ENCODE results near the gene GBE1.

GBE1 gene

GRCh38 chr3:81643721-81644120 lies 117.7 kb downstream of the GBE1 start:
- DNase-seq (ENCODE audit: low spot score in 2 of 2) (no peak), ATAC-seq (no peak)
- no peak overlapping the region for H3K4me3 Mint-ChIP-seq
- no peak overlapping the region for H3K27ac Mint-ChIP-seq
- no peaks in the 10 kb centered on the region for H3K9me3 Mint-ChIP-seq
- peaks cover 5% of the 10 kb centered on the region for H3K4me1 Mint-ChIP-seq
- H3K36me3 Mint-ChIP-seq = peaks cover 34% of the 10 kb centered on the region

GRCh38 chr3:81638480-81638879 lies 123.0 kb downstream of the GBE1 start:
- ATAC-seq = no peak
- no peaks in the 10 kb centered on the region for H3K9me3 Mint-ChIP-seq
- peaks cover 5% of the 10 kb centered on the region for H3K4me1 Mint-ChIP-seq
- no peak for DNase-seq (ENCODE audit: low spot score in 2 of 2)
- no peak overlapping the region for H3K4me3 Mint-ChIP-seq
- peaks cover 38% of the 10 kb centered on the region for H3K36me3 Mint-ChIP-seq
- no peak overlapping the region for H3K27ac Mint-ChIP-seq

GRCh38 chr3:81632659-81633058 lies 128.8 kb downstream of the GBE1 start:
- no peak for ATAC-seq
- H3K27ac Mint-ChIP-seq = no peak overlapping the region
- peaks cover 33% of the 10 kb centered on the region for H3K36me3 Mint-ChIP-seq
- no peak for DNase-seq (ENCODE audit: low spot score in 2 of 2)
- no peak overlapping the region for H3K4me3 Mint-ChIP-seq
- H3K4me1 Mint-ChIP-seq = no peaks in the 10 kb centered on the region
- no peaks in the 10 kb centered on the region for H3K9me3 Mint-ChIP-seq

- no peak for ATAC-seq
- Mint-ChIP-seq H3K9me3 (no peaks in the 10 kb centered on the region), H3K27ac (no peak overlapping the region), H3K4me1 (no peaks in the 10 kb centered on the region), H3K4me3 (no peak overlapping the region), H3K36me3 (peaks cover 8% of the 10 kb centered on the region)
- no peak for DNase-seq (ENCODE audit: low spot score in 2 of 2)
Observed at GRCh38 chr3:81624756-81625155, 136.7 kb downstream of the GBE1 start.

- DNase-seq (ENCODE audit: low spot score in 2 of 2) (no peak), ATAC-seq (no peak)
- H3K27ac Mint-ChIP-seq = no peak overlapping the region
- no peaks in the 10 kb centered on the region for H3K4me1 Mint-ChIP-seq
- no peaks in the 10 kb centered on the region for H3K9me3 Mint-ChIP-seq
- peaks cover 7% of the 10 kb centered on the region for H3K36me3 Mint-ChIP-seq
- no peak overlapping the region for H3K4me3 Mint-ChIP-seq
Observed at GRCh38 chr3:81622395-81622794, 139.1 kb downstream of the GBE1 start.

- Mint-ChIP-seq H3K9me3 (no peaks in the 10 kb centered on the region), H3K4me1 (no peaks in the 10 kb centered on the region), H3K27ac (no peak overlapping the region), H3K4me3 (no peak overlapping the region), H3K36me3 (peaks cover 3% of the 10 kb centered on the region)
- DNase-seq (ENCODE audit: low spot score in 2 of 2) (no peak), ATAC-seq (no peak)
Observed at GRCh38 chr3:81621277-81621676, 140.2 kb downstream of the GBE1 start.

- no peak overlapping the region for H3K4me3 Mint-ChIP-seq
- no peaks in the 10 kb centered on the region for H3K36me3 Mint-ChIP-seq
- H3K27ac Mint-ChIP-seq = no peak overlapping the region
- H3K9me3 Mint-ChIP-seq = no peaks in the 10 kb centered on the region
- H3K4me1 Mint-ChIP-seq = no peaks in the 10 kb centered on the region
- no peak for ATAC-seq
- DNase-seq (ENCODE audit: low spot score in 2 of 2) = no peak
Observed at GRCh38 chr3:81620849-81621248, 140.6 kb downstream of the GBE1 start.

GRCh38 chr3:81612768-81613167 lies 148.7 kb downstream of the GBE1 start:
- ATAC-seq (no peak), DNase-seq (ENCODE audit: low spot score in 2 of 2) (no peak)
- peaks cover 18% of the 10 kb centered on the region for H3K36me3 Mint-ChIP-seq
- no peak overlapping the region for H3K4me3 Mint-ChIP-seq
- no peak overlapping the region for H3K27ac Mint-ChIP-seq
- no peaks in the 10 kb centered on the region for H3K4me1 Mint-ChIP-seq
- H3K9me3 Mint-ChIP-seq = no peaks in the 10 kb centered on the region

GRCh38 chr3:81602781-81603180 lies 158.7 kb downstream of the GBE1 start:
- no peak for DNase-seq (ENCODE audit: low spot score in 2 of 2)
- H3K9me3 Mint-ChIP-seq = no peaks in the 10 kb centered on the region
- H3K4me3 Mint-ChIP-seq = no peak overlapping the region
- peaks cover 6% of the 10 kb centered on the region for H3K36me3 Mint-ChIP-seq
- no peak overlapping the region for H3K27ac Mint-ChIP-seq
- no peaks in the 10 kb centered on the region for H3K4me1 Mint-ChIP-seq
- ATAC-seq = no peak

- Mint-ChIP-seq H3K4me3 (no peak overlapping the region), H3K4me1 (no peaks in the 10 kb centered on the region), H3K27ac (no peak overlapping the region), H3K9me3 (no peaks in the 10 kb centered on the region), H3K36me3 (peaks cover 6% of the 10 kb centered on the region)
- ATAC-seq (no peak), DNase-seq (ENCODE audit: low spot score in 2 of 2) (no peak)
Observed at GRCh38 chr3:81601707-81602305, 159.6 kb downstream of the GBE1 start.

- ATAC-seq = no peak
- Mint-ChIP-seq H3K27ac (no peak overlapping the region), H3K4me3 (no peak overlapping the region), H3K9me3 (no peaks in the 10 kb centered on the region), H3K4me1 (no peaks in the 10 kb centered on the region), H3K36me3 (peaks cover 61% of the 10 kb centered on the region)
- no peak for DNase-seq (ENCODE audit: low spot score in 2 of 2)
Observed at GRCh38 chr3:81592101-81592500, 169.3 kb downstream of the GBE1 start.

- H3K4me3 Mint-ChIP-seq = no peak overlapping the region
- no peak for DNase-seq (ENCODE audit: low spot score in 2 of 2)
- H3K36me3 Mint-ChIP-seq = peaks cover 44% of the 10 kb centered on the region
- no peaks in the 10 kb centered on the region for H3K4me1 Mint-ChIP-seq
- H3K9me3 Mint-ChIP-seq = no peaks in the 10 kb centered on the region
- no peak for ATAC-seq
- H3K27ac Mint-ChIP-seq = no peak overlapping the region
Observed at GRCh38 chr3:81585937-81586336, 175.5 kb downstream of the GBE1 start.

GRCh38 chr3:81585056-81585455 lies 176.4 kb downstream of the GBE1 start:
- no peak for ATAC-seq
- no peak overlapping the region for H3K27ac Mint-ChIP-seq
- no peak overlapping the region for H3K4me3 Mint-ChIP-seq
- no peaks in the 10 kb centered on the region for H3K4me1 Mint-ChIP-seq
- no peaks in the 10 kb centered on the region for H3K9me3 Mint-ChIP-seq
- peaks cover 44% of the 10 kb centered on the region for H3K36me3 Mint-ChIP-seq
- DNase-seq (ENCODE audit: low spot score in 2 of 2) = no peak

- no peak for DNase-seq (ENCODE audit: low spot score in 2 of 2)
- peaks cover 55% of the 10 kb centered on the region for H3K36me3 Mint-ChIP-seq
Observed at GRCh38 chr3:81581966-81582599, 179.4 kb downstream of the GBE1 start.

GRCh38 chr3:81580355-81580754 lies 181.1 kb downstream of the GBE1 start:
- Mint-ChIP-seq H3K9me3 (no peaks in the 10 kb centered on the region), H3K36me3 (peaks cover 45% of the 10 kb centered on the region), H3K27ac (no peak overlapping the region), H3K4me3 (no peak overlapping the region), H3K4me1 (no peaks in the 10 kb centered on the region)
- DNase-seq (ENCODE audit: low spot score in 2 of 2) (no peak), ATAC-seq (no peak)

More at GRCh38 chr3:81581966-81582599, 179.4 kb downstream of the GBE1 start:
- Mint-ChIP-seq H3K4me1 (no peaks in the 10 kb centered on the region), H3K4me3 (no peak overlapping the region), H3K9me3 (no peaks in the 10 kb centered on the region), H3K27ac (no peak overlapping the region)
- peak; percentile 55 for ATAC-seq

GRCh38 chr3:81579744-81580143 lies 181.7 kb downstream of the GBE1 start:
- Mint-ChIP-seq H3K4me3 (no peak overlapping the region), H3K27ac (no peak overlapping the region), H3K36me3 (peaks cover 51% of the 10 kb centered on the region), H3K4me1 (no peaks in the 10 kb centered on the region), H3K9me3 (no peaks in the 10 kb centered on the region)
- DNase-seq (ENCODE audit: low spot score in 2 of 2) (no peak), ATAC-seq (no peak)
